Testis (tissue), 3 donors: ENCODE measurements around the gene PAQR4. TPM values are rescaled to one million over a fixed set of nuclear protein-coding genes. Genes with fewer than 3 reads are reported as not detected.

Experiments
- DNase-seq: peaks from one replicate; pipeline ENCODE4 v3.0.0-alpha.2; 2019
- H3K27ac ChIP-seq, 2 donors: fragments of 200-600 bp; sonication (generic); one replicate each; pipeline ENCODE4 v1.5.1; 2019
- H3K27me3 ChIP-seq: fragments of 200-600 bp; sonication (generic); one replicate; pipeline ENCODE4 v1.5.1; 2019
- H3K36me3 ChIP-seq: fragments of 200-600 bp; sonication (generic); one replicate; pipeline ENCODE4 v1.5.1; 2017; ENCODE audit warnings: low read depth; ENCODE audit errors: missing control alignments
- H3K4me1 ChIP-seq: fragments of 200-600 bp; sonication (generic); one replicate; pipeline ENCODE4 v1.5.1; 2019
- H3K4me3 ChIP-seq, 2 donors: fragments of 200-600 bp; sonication (generic); one replicate each; pipeline ENCODE4 v1.5.1; 2017 to 2019
- H3K9me3 ChIP-seq: fragments of 200-600 bp; sonication (generic); one replicate; pipeline ENCODE4 v1.5.1; 2017
- POLR2A ChIP-seq: fragments of 450-650 bp; IDR thresholded peaks from one replicate; pipeline ENCODE4 v1.6.1; 2017; ENCODE audit warnings: antibody characterized with exemption, mild to moderate bottlenecking, moderate library complexity
- WGBS, 2 donors: methylation state at CpG; one replicate each; pipeline ENCODE4 v1.1.5; 2018; 5-methylcytosine and 5-hydroxymethylcytosine counted together
- intact Hi-C: fragments of 100-400 bp; cut with DNase I; formaldehyde crosslinking; loops from one replicate; pipeline ENCODE4 v1.15.1; 2023; ENCODE audit warnings: low total_unique reads
- polyA plus RNA-seq: library from polyadenylated mRNA; stranded (reverse); fragments of 350-450 nt; fragmentation: Illumina TruSeq; extraction: RNeasy Lipid Tissue Mini Kit (QIAGEN cat#74804); gene quantifications from one replicate; pipeline ENCODE4 v1.2.3, GENCODE V29; 2014; ENCODE audit warnings: low read depth, low replicate concordance; ENCODE audit not compliant: insufficient read depth
- total RNA-seq, 2 donors: library from RNA; depleted of rRNA; stranded (reverse); fragments of >200 nt; gene quantifications; one replicate each; pipeline ENCODE4 v1.2.3, GENCODE V29; 2016
- TF ChIP-seq, protein P1 (sequence below), 3 experiments: fragments of 450-650 bp in 2 of 3; fragments of 200-600 bp in 1 of 3; sonication (generic) in 1 of 3; IDR thresholded peaks; one replicate each; pipeline ENCODE4 v1.5.1; 2016 to 2019; ENCODE audit warnings: antibody characterized with exemption in 3 of 3, mild to moderate bottlenecking in 2 of 3, moderate library complexity in 1 of 3

PAQR4 gene
- total and polyA plus RNA-seq, 3 donors from 2014 or later = 6.2 to 7.1 (median 6.4) TPM

DNA sequence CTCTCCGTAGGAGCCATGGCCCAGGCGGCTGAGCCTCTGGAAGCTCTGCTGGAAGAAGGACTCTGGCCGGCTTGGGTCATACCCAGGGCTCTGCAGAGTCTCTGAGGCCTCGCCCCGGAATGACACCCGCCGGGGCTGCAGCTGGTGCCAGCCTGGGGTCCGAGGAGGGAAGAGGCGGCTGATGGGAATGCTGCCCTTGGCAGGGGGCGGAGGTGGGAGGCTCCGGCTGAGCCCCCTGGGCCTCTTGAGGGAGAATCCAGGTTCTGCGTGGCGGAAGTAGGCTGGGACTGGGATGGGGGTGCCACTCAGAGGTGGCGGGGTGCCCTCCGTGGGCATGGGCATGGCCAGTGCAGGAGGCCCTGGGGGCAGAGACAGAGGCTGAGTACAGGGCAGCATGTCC, 7.5 kb downstream of the PAQR4 start:
- no peak overlapping the region for H3K27ac ChIP-seq
- no peaks in the 10 kb centered on the region for H3K36me3 ChIP-seq
- WGBS, 2 donors = 96% methylated on average over 13 to 15 of the region's 15 CpGs
- H3K4me1 ChIP-seq = peaks cover 18% of the 10 kb centered on the region
- DNase-seq = no peak
- no peak for TF ChIP-seq POLR2A
- TF ChIP-seq, protein P1, sequence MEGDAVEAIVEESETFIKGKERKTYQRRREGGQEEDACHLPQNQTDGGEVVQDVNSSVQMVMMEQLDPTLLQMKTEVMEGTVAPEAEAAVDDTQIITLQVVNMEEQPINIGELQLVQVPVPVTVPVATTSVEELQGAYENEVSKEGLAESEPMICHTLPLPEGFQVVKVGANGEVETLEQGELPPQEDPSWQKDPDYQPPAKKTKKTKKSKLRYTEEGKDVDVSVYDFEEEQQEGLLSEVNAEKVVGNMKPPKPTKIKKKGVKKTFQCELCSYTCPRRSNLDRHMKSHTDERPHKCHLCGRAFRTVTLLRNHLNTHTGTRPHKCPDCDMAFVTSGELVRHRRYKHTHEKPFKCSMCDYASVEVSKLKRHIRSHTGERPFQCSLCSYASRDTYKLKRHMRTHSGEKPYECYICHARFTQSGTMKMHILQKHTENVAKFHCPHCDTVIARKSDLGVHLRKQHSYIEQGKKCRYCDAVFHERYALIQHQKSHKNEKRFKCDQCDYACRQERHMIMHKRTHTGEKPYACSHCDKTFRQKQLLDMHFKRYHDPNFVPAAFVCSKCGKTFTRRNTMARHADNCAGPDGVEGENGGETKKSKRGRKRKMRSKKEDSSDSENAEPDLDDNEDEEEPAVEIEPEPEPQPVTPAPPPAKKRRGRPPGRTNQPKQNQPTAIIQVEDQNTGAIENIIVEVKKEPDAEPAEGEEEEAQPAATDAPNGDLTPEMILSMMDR (IDR thresholded peaks at IDR 0.05) = no peak
- no peaks in the 10 kb centered on the region for H3K27me3 ChIP-seq
- H3K9me3 ChIP-seq = no peaks in the 10 kb centered on the region
- no peak overlapping the region for H3K4me3 ChIP-seq
- intact Hi-C loops = no loop called here

DNA sequence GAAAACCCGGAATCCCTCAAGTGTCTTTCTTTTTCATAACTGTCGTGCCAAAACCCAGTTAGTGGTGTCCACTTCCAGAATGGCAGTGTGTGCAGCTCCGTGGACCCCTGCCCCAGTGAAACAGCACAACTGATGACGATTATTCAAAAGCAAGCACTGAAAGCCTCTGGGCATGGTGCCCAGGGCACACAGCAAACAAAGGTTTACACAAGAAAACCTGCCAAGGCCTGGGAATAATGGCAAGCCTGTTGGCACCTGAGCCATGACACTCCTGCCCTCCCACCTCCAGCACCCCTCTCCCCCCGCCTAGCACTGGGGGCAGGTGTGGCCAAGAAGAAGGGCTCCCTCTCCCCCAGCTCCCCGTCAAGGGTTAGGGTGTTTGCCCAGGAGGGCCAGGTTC, 8.3 kb downstream of the PAQR4 start:
- DNase-seq = no peak
- Histone ChIP-seq H3K27me3 (no peaks in the 10 kb centered on the region), H3K4me3 (no peak overlapping the region), H3K9me3 (no peaks in the 10 kb centered on the region), H3K27ac (no peak overlapping the region), H3K36me3 (no peaks in the 10 kb centered on the region), H3K4me1 (peaks cover 20% of the 10 kb centered on the region)
- 85 to 86% methylated on average over 4 to 6 of the region's 6 CpGs for WGBS, 2 donors
- intact Hi-C loops = no loop called here
- no peak for TF ChIP-seq POLR2A
- TF ChIP-seq, protein P1 (IDR thresholded peaks at IDR 0.05) = no peak

DNA sequence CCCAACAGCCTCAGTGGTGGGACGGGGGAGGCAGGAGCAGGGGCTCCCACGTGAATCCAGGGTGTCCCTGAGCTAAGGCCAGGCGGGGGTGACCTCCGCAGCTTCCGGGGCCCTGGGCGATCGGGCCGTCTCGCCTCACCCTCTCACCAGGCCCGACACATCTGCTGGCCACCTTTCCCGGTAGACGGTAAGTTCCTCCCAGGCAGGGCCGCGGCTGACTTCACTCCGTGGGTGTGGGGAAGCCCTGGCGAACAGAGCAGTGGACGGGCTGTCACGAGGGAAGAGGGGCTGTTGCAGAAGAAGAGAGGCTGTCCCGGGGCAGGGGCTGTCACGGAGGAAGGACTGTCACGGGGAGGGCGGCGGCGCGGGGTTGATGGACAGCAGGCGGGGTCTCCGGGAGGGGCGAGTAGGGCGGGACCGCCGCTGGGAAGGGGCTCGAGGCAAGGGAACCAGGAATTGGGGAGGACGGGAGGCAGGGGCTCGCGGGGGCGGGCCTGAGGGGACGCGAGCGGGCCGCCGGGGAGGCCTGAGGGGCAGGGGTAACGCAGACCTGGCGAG, 10.6 kb downstream of the PAQR4 start:
- Histone ChIP-seq H3K27ac (peak overlapping the region in 1 of 2 donors; percentile 89), H3K9me3 (no peaks in the 10 kb centered on the region), H3K4me1 (peaks cover 20% of the 10 kb centered on the region), H3K36me3 (no peaks in the 10 kb centered on the region), H3K4me3 (peak overlapping the region; percentile 76 to 77), H3K27me3 (no peaks in the 10 kb centered on the region)
- DNase-seq = no peak
- intact Hi-C loops = no loop called here
- 1 to 5% methylated on average over 32 to 43 of the region's 43 CpGs for WGBS, 2 donors
- no peak for TF ChIP-seq POLR2A
- TF ChIP-seq, protein P1 (IDR thresholded peaks at IDR 0.05) = no peak

DNA sequence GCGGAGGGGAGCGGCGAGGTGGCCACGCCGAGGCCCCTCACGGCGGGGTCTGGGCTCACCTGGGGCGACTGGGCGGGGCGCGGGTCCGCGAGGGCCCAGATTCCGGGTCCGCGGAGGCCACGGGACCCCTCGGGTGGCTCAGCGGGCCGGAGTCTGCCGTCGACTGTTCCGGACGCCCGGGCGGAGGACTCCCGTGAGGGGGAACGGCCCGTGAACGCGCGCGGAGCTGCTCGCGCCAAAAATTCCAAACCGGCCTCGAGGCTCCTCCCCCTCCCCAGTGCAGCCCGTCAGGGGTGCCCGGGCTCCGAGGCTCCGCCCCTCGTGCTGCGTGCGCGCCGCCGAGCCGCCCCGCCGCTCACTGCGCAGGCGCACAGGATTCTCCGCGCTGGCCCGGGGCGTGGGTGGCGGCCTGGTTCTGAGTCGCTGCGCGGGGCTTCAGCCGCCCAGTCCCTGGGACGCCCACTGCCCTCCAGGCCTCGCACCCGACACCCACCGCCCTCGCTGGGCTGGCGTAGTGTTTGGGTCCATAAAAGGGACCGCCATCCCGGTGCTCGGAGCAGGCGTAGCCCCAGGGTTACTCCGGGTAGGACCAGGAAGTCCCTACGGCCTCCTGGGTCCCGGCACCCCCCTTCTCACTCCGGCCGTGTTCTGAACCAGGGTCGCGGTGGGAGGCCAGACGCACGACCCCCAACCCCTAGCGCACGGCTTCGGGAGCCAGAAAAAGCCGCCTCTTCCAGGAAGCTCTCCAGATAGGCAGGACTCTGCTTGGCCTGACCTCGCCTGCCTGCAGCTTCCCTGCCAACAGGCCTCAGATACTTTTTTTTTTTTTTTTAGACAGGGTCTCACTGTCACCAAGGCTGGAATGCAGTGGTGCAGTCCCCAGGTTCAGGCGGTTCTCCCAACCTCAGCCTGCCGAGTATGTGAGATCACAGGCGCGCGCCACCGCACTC, 11.4 kb downstream of the PAQR4 start, which contains the start of gene PKMYT1:
Gene PKMYT1 (minus strand): TSS at position 220 of the 950 bp plus-strand sequence. CDS start 789 bp downstream, outside the sequence.
- H3K4me1 ChIP-seq = peaks cover 26% of the 10 kb centered on the region
- peak within 1 kb of the TSS; percentile 76 to 77 for H3K4me3 ChIP-seq
- 5 to 10% methylated on average over 20 to 73 of the region's 91 CpGs for WGBS, 2 donors
- H3K36me3 ChIP-seq = no peaks in the 10 kb centered on the region
- no peaks in the 10 kb centered on the region for H3K9me3 ChIP-seq
- TF ChIP-seq, protein P1 (IDR thresholded peaks at IDR 0.05) = no peak
- TF ChIP-seq POLR2A = no peak
- DNase-seq = peak; percentile 90
- no peaks in the 10 kb centered on the region for H3K27me3 ChIP-seq
- H3K27ac ChIP-seq = peak within 1 kb of the TSS; percentile 34 to 89
- intact Hi-C loops = no loop called here
